Uterus (tissue), 2 donors: Measurements from ENCODE around the gene WDFY1.

Experiments used
- POLR2A ChIP-seq, 2 donors: fragments of 450-650 bp; IDR thresholded peaks; one replicate each; pipeline ENCODE4 v1.6.1; 2016; ENCODE audit warnings: antibody characterized with exemption in 2 of 2, mild to moderate bottlenecking in 1 of 2, moderate library complexity in 1 of 2
- TF ChIP-seq, protein P1 (sequence below), 4 experiments: fragments of 200-600 bp in 2 of 4; fragments of 450-650 bp in 2 of 4; sonication (generic) in 2 of 4; IDR thresholded peaks; one replicate each; pipeline ENCODE4 v1.5.1; 2016 to 2019; ENCODE audit warnings: antibody characterized with exemption in 4 of 4, mild to moderate bottlenecking in 2 of 4, moderate library complexity in 1 of 4

DNA sequence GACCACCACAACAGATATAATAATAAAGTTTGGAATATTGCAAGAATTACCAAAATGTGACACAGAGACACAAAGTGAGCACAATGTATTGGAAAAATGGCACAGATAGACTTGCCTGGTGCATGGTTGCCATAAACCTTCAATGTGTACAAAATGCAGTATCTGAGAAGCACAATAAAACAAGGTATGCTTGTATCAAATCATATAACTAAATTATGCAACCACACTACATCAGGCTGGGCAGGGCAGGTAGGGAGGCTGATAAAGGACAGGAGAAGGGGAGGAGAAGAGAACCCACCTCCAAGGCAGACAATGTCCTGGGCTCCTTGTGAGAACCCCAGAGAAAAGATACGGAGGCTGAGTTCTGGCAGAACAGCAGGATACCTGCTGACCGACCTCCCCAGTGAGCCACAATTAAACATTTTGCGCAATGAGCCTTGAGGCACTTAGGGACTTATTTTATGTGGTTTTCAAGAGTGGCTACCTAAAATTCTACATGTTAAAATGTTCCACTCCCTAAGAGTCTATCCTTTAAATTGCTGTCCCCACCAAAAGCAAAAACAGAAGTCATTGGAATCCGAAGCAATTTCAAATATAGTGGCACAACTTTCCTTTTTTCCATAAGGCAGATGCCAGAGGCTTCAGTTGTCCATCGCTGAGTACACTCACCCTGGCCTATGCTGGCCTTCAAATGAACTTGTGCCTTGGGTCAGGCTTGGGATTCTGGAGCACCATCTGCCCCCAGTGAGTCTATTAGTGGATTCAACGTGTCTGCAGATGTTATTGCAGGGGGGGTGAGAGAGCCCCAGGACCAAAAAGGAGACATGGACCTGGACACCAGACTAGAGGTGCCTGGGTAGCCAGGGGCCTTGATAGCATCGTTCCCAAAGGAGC, 16.8 kb downstream of the WDFY1 start:
- TF ChIP-seq, protein P1, sequence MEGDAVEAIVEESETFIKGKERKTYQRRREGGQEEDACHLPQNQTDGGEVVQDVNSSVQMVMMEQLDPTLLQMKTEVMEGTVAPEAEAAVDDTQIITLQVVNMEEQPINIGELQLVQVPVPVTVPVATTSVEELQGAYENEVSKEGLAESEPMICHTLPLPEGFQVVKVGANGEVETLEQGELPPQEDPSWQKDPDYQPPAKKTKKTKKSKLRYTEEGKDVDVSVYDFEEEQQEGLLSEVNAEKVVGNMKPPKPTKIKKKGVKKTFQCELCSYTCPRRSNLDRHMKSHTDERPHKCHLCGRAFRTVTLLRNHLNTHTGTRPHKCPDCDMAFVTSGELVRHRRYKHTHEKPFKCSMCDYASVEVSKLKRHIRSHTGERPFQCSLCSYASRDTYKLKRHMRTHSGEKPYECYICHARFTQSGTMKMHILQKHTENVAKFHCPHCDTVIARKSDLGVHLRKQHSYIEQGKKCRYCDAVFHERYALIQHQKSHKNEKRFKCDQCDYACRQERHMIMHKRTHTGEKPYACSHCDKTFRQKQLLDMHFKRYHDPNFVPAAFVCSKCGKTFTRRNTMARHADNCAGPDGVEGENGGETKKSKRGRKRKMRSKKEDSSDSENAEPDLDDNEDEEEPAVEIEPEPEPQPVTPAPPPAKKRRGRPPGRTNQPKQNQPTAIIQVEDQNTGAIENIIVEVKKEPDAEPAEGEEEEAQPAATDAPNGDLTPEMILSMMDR (IDR thresholded peaks at IDR 0.05): no peak
- TF ChIP-seq POLR2A (IDR thresholded peaks at IDR 0.05): no peak
